GM18861 (cell line): ENCODE data around the gene DACH1.

ENCODE experiments used
- ATAC-seq: cut with Tn5 transposase; IDR thresholded peaks from one replicate; pipeline ENCODE4 v1.9.1; 2021; ENCODE audit not compliant: unreplicated experiment

The DACH1 gene

GRCh38 chr13:71437704-71438103 is 429.3 kb downstream of the DACH1 start:
- no peak for ATAC-seq

DNA sequence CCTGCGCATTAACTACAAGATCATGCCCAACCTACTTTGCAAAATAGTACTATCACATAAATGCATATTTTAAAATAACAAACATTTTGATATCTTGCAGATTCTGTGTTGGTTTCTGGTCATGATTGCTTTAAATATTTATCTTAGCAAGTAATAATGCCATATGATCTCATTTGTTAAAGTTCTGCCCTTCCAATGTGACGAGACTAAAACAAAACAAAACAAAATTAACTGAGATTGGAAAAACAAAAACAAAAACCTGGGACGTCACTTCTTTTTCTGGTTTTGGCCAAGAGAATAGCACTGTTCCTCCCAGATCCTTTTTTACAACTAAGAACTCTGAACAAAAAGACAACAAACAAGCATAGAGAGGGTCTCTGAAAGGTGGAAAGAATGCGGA is 436.3 kb downstream of the DACH1 start:
- no peak for ATAC-seq

- ATAC-seq: no peak
Observed at GRCh38 chr13:71417205-71417604, 449.8 kb downstream of the DACH1 start.

DNA sequence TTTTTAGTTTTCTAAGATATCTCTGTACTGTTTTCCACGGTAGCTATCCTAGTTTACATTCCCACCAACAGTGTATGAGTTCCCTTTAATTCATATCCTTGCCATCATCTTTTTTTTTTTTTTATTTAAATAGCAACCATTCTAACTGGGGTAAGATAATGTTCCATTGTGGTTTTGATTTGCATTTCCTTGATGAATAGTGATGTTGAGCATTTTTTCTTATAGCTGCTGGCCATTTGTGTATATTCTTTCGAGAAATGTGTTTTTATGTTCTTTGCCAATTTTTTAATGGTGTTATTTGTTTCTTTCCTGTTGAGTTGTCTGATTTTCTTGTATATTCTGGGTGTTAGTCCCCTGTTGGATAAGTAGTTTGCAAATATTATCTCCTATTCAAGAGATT is 454.8 kb downstream of the DACH1 start:
- ATAC-seq: no peak

DNA sequence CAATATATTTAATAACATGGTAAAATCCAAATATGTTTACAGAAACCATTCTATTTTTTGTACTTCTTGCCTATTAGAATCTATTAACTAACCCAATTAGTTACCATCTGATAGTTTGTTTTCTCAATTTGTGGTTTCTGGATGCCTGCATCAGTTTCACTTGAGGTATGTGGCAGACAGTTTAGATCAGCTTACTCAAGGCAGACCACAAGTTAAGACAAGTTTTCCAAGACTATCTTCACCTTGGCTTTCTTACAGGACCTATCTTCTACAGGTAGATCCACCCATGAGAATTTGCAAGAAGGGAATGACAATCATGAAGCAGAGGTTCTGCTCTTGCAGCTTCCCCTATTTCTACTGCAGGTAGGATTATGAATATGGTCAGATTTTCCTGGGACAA is 458.6 kb downstream of the DACH1 start:
- no peak for ATAC-seq

DNA sequence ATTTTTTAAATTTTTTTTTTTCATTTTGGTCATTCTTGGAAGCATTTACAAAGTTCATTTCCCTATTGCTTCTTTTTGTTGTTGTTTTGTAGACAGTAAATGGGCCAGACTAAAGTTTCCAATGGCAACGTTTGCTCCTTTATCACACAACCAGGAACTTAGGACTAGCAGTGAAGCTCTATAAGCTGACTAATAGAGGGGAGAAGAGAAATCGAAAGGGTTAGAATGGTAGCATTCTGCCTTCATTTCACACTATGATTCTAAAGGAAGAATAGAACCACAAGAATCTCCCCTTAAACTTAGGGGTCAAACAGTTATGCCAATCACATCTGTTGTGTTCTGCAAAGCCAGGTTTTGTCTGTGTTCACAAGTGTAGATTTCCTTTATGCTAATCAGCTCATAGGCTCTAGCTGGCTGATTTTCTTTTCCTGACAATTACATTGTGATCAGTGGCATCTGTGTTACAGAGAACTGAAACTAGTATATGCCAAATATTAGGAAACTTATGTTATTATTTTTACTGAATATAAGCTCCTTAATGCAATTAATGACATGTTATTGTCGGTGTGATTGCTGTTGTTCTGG is 467.3 kb downstream of the DACH1 start:
- ATAC-seq: no peak

- no peak for ATAC-seq
Observed at GRCh38 chr13:71396149-71396548, 470.9 kb downstream of the DACH1 start.

DNA sequence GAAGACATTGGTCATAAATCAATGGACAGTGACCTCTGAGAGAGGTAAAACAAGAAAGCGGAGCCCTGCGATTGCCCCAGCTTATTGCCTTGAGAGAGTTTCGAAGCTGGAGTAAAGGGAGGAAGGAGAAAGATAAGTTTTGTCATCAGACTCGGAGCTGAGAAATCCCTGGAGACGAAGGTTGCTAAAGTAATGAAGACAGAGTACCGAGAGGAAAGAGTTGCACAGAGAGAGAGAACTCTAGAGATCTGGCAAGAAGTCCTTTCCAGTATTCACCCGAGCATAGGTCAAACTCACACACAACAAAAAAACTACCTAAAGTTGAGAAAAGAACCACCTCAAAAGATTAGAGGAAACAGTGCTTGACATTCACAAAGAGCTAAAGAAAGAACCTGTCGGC is 472.0 kb downstream of the DACH1 start:
- no peak for ATAC-seq

DNA sequence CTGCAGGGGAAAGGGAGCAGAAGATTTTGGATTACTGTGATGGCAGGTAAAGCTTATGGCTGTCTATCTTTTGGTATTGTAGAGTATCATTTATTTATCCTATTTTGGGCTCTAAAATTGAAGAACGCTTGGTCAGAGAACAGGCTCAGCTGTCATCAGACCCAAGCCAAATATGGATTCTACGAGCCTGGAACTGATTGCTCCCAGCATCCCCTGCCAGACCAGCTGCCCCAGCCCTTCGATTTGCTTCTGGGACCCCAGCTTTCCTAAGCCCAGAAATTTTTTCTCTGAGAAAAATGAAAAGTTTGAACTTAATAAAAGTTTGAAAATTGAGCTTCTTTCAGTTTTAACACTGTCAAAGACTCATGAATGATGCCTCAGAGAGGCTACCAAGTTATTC is 472.8 kb downstream of the DACH1 start:
- no peak for ATAC-seq
